ENCODE measurements around the gene ELAPOR1.
A peak's percentile ranks its signal among the peaks of the same experiment; 100 is the strongest.
"Not testable (repeated sequence)": the region's sequence is repeated elsewhere in the genome, so short reads cannot be mapped to it uniquely, and the experiment has no call there.

Gene ELAPOR1

DNA sequence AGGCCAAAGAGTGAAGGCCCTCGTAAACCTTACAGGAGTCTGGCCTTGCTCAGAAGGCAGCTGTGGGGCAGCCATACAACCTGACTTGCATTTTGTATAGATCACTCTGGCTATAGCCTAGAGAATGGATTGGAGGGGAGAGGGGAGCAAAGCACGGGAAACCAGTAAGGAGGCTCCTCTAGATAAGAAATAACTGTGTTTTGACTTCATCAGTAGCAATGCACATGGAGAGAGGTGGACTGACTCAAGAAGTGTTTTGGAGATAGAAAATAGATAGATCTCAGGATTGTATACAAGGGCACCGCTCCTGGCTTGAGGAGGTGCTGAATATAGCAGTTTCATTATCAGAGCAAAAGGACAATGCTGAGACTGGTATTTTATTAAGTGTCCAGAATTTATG is 26.5 kb downstream of the ELAPOR1 start:
- DNase-seq (ENCODE audit: low spot score) = no peak

DNA sequence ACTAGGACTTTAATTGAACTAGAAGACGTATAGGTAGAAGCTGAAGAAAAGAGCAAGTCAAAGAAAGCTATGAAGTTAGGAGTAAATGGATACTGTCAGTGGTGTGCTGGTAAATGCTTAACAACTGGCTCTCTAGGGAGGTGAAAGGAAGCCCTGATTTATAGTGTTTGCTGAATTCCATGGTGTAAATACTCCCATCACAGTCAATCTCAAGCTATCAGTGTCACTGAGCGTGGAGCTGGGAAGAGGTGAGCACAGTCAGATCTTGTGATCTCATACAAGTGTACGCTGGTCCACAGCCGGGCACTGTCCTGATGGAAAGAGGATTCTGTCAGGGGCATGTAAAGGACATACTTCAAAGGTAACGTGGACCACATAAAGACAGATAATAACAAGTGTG is 28.3 kb downstream of the ELAPOR1 start:
- DNase-seq (ENCODE audit: low spot score) = no peak

DNA sequence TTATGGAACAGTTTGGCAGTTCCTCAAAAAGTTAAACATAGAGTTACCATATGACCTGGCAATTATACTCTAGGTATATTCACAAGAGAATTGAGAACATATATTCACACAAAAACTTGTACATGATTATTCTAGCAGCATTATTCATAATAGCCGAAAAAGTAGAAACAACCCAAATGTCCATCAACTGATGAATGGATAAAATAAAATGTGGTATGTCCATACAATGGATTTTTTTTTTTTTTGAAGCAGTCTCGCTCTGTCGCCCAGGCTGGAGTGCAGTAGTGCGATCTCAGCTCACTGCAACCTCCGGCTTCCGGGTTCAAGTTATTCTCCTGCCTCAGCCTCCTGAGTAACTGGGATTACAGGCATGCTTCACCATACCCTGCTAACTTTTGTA is 28.8 kb downstream of the ELAPOR1 start:
- DNase-seq (ENCODE audit: low spot score) = not testable (repeated sequence)

DNA sequence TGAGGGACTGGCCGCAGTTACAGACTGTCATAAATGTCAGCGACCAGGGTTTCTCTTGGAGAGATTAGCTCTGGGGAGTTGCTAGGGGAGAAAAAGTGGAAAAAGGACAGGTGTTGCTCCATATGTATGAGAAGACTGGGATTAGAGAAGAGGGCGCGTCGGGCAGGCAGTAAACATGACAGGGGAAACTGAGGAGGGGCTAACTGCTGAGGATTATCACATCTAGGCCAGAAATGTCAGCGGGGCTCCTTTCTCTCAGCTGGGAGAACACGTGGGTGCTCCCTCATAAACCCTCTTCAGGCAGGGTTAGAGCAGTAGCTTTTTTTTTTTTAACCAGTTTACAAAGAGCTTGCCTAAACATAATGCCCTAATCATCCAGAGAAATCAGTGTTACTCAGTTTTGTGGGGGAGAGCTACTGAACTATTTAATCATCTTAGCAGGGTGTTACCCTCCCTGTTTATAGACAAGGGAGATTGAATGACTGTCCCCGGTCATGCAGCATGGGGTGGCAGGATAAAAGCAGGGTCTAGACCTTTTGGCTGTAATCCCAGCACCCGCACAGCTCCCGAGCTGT is 35.2 kb downstream of the ELAPOR1 start:
- no peak for DNase-seq (ENCODE audit: low spot score)

DNA sequence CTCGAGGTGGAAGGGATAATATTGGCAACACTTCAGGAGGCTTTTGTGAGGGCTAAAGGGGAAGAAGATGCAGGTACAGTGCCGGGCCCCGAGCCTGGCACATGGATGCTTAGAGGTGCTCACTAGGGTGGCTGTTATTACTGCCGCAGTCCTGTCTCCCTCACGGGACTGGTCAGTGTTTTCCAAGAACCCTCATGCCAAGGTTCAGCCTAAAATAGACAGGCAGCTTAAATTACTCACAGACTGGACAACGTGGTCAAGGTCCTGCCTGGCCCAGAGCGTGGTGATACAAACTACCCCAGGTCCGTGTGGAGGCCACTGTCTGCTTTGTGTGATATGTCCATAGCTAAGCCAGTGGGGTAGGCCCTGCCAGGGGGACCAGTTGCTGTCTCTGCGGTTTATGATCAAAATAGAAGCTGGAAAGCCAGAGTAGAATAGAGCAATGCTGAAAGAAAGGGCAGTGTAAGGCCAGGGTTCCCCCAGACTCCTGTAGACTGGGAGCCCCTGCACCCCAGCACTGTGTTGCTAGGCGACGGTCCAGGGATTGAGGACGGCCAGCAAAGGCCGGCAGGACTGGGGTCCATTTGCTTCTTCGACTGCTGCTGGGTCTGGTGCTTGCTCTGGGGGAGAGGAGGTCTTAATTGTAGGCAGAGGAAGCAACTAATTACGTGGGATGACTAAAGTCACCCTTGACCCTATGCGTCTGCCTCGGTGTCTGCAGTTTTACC is 36.1 kb downstream of the ELAPOR1 start:
- no peak for DNase-seq (ENCODE audit: low spot score)

DNA sequence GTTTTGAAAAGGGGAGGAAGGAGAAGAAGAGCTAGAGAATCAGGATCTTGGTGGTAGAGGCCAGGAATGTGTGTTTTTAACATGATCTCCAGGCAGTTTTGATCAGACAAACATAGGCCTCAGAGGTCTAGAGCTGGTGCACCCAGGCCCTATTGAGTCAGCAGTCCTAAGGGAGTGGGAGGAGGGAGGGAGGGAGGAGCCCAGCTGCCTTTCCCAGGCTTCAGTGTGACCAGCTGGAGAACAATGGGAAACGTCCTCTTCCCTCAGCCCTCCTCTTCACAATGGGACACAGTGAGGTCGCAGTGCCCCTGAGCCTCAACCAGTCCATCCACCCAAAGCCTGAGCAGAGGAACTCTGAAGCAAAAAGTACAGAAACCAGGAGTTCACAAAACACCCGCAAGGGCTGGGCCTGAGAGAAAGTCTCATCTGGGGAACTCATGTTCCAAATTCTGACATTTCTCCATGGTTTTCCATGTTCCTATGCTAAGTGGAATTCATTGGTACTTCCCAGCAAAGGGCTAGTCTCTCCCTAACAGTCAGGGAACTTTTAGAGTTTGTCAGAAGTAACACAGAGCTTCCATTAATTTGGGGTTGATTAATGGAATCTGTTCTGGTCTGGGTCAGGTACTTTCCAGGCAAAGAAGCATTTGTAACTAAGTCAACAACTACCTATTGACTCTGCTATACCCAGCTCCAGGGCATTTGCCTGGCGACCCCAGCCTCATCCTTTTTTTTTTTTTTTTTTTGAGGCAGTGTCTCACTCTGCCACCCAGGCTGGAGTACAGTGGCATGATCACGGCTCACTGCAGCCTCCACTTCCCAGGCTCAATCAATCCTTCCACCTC is 37.5 kb downstream of the ELAPOR1 start:
- no peak for DNase-seq (ENCODE audit: low spot score)

DNA sequence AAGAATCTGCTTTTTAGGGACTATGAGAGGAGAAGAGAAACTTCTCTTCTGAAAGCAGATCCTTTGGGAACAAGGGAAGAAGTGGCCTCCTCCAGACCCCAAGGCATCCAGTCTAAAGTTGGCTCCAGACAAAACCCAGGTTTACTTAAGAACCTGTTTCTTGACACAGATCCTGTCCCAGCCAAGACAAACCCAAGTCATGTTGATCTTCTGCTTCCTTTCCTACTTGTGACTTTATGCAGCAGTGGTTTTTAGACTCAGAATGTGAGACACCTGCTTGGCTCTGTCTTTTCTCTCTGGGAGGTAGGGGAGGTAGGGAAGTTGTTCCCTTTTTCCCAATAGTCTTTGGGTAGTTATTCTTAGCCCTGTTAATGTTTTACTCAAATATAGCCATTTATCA is 38.3 kb downstream of the ELAPOR1 start:
- DNase-seq (ENCODE audit: low spot score) = no peak

DNA sequence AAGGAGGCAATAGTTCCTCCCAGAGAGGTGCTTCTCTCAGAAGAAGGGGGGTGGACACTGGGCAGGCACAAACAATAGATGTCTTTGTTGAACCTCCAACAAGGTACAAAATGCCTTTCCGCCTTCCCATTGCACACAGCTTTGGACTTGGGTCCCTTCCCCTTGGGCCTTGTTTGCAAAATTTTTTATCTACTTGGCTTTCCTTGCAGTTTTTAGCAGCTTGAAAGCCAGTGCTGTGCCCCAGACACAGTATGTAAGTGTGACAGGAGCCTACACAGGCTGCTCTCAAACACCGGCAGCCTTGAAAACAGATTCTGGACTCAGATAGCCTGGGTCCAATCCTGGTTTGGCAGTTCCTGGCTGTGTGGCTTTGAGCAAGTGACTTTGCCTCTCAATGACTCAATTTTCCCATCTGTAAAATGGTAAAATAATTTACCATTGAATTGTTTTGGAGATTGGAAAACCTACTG is 43.0 kb downstream of the ELAPOR1 start:
- DNase-seq (ENCODE audit: low spot score) = no peak

DNA sequence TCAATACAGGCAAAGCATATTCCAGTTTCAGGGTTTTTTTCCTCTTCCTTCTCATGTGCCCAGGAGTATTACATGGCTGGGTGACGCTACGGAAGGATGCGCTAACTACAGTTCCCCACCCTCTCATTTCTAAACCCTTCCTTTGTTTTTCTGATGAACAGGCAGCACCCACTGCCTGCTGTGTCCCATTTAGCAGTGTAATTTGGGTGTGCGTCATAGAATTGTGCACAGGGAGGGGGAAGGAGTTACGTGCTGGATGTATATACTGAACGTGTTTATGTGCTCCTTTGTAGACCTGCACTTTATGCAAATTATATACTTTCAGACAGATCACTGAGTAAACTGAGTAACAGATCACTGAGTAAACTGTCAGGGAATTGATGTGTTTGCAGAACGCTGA is 44.5 kb downstream of the ELAPOR1 start:
- DNase-seq (ENCODE audit: low spot score) = no peak

DNA sequence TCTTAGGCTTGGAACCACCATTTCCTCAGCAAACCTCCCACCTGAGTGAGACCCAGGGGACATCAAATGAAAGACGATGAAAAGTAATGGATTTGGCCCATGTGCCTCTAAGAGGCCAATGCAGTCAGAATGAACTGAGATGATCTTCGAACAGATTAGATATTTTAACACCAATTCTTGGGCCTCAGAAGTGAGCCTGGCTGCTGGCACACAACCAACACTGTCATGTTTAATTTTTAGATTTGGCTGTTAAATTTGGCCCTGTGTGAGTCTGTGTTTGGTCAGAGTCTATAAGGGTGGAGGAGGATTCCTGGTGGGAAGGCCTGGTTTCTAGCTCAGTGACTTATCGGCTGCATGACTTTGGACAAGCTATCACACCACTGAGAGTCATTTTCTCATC is 45.4 kb downstream of the ELAPOR1 start:
- DNase-seq (ENCODE audit: low spot score) = no peak

DNA sequence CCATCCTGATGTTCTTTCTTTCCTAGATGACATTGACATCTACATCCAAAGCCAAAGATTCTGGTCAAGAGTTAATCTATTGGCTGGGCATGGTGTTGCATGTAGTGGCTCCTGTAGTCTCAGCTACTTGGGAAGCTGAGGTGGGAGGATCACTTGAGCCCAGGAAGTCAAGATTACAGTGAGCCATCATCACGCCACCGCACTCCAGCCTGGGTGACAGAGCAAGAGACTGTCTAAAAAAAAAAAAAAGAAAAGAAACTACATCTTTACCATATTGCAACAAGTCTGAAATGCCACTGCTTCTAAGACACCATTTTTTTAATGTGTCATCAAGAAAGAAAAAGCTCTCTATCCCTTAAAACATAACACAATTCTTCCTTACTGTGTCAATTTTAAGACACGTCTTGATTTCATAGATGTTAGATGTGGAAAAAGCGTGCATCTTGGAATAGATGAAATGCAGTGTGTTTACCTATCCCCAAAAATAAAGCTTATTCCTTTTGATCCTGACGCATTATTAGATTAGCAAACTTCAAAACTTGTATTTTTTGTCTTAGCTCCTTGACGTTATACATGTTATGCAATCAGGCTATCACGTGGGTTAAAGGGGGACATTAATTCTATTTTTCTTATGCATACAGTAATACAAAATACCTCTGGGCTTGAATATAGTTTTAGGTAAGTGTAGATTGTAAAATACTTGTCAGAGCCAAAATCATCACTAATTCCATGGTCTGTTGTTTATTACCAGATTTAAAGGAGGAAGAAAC is 46.3 kb downstream of the ELAPOR1 start:
- DNase-seq (ENCODE audit: low spot score) = no peak

DNA sequence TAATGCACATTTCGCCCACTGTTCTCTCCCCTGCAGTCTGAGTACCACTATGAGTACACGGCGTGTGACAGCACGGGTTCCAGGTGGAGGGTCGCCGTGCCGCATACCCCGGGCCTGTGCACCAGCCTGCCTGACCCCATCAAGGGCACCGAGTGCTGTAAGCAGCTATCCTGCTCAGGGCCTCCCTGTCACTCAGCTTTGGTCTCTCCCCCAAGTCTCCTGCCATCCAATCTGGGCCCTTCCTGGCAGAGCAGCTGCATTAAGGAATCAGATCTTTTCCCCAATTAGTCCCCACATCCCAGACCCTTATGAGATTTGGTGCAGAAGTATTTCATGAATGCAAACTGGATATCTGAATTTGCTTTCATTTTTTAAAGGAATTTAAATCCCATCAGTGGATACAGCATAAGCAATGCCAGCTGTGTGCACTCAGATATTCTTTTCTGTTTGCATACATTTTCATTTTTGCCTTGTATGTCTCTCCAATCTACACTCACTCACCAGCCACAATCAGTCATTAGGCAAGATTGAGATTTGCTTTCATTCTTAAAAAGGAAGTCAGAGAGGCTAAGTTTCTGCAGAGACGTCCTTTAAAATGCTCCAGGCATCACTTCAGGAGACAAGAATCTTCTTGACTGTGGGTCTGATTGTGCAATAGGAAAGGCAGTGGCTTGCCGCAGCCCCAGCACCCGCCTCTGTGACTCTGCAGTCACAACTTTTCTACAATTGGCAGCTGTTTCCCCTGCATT is 48.1 kb downstream of the ELAPOR1 start:
- DNase-seq (ENCODE audit: low spot score) = peak; percentile 30

DNA sequence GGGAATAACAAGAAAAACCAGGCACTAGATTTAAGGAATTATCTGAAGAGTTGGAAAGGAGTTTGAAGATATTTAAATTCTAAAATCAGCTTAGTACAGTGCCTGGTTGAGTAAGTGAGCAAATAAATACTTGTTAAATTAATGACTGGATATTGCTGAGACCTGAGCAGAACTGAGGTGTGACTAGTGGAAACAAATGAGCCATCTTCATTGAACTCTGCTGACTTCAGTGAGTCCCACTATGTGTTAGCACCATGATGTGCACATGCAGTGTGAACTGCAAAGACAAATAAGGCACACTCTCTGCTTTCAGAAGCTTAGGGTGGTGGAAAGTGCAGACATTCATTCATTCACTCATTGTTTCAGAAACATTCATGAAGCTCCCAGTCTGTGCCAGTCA is 48.7 kb downstream of the ELAPOR1 start:
- no peak for DNase-seq (ENCODE audit: low spot score)

DNA sequence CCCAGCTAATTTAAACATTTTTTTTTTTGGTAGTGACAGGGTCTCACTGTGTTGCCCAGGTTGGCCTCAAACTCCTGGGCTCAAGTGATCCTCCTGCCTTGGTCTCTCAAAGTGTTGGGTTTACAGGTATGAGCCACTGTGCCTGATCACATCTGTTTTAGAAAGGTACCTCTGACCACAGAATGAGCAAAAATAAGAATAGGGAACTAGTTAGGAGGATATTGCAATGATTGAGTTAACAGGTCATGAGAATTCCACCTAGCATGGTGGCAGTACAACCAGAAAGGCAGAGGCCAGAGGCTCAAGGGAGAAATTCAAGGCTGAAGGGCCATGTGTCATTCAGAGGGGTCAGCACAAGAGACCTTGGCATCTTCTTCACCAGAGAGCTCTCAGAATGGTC is 49.6 kb downstream of the ELAPOR1 start:
- no peak for DNase-seq (ENCODE audit: low spot score)
